Heart right ventricle (tissue), 16 donors: Measurements from ENCODE around the gene NRL. TPM values are rescaled to one million over a fixed set of nuclear protein-coding genes. Genes with fewer than 3 reads are reported as not detected.

Experiments
- ATAC-seq, 8 donors: fragments of 200-7000 bp; cut with Tn5 transposase; one replicate each; pipeline ENCODE4 v1.9.1; 2020; ENCODE audit warnings: mild to moderate bottlenecking in 8 of 8, moderate library complexity in 8 of 8, moderate number of reproducible peaks in 1 of 8
- DNase-seq, 2 donors: peaks; one replicate each; pipeline ENCODE4 v3.0.0-alpha.2; 2020
- H3K27ac ChIP-seq, 10 donors: fragments of 200-600 bp; sonication (generic) in 2 of 10; one replicate each; pipeline versions ENCODE4 v1.5.0 to v1.8.0; 2020 to 2022; ENCODE audit warnings: mild to moderate bottlenecking in 3 of 10
- H3K27me3 ChIP-seq, 7 donors: fragments of 200-600 bp; one replicate each; pipeline ENCODE4 v1.8.0; 2021 to 2022; ENCODE audit warnings: mild to moderate bottlenecking in 2 of 7
- H3K36me3 ChIP-seq, 9 donors: fragments of 200-600 bp; sonication (generic) in 1 of 9; one replicate each; pipeline versions ENCODE4 v1.5.0 to v1.8.0; 2020 to 2022; ENCODE audit warnings: mild to moderate bottlenecking in 2 of 9
- H3K4me1 ChIP-seq, 9 donors: fragments of 200-600 bp; sonication (generic) in 1 of 9; one replicate each; pipeline versions ENCODE4 v1.5.0 to v1.8.0; 2020 to 2022; ENCODE audit warnings: mild to moderate bottlenecking in 4 of 9
- H3K4me3 ChIP-seq, 10 donors: fragments of 200-600 bp; sonication (generic) in 2 of 10; one replicate each; pipeline versions ENCODE4 v1.5.0 to v1.8.0; 2020 to 2022; ENCODE audit warnings: mild to moderate bottlenecking in 7 of 10, moderate library complexity in 2 of 10
- H3K9me3 ChIP-seq, 11 donors: fragments of 200-600 bp in 10 of 11; sonication (generic) in 2 of 11; one replicate each; pipeline versions ENCODE4 v1.5.0 to v1.8.0; 2013 to 2022; ENCODE audit warnings: mild to moderate bottlenecking in 2 of 11, control low read depth in 1 of 11, moderate library complexity in 1 of 11
- CTCF ChIP-seq, 9 donors: fragments of 200-600 bp; sonication (generic) in 2 of 9; IDR thresholded peaks; one replicate each; pipeline versions ENCODE4 v1.5.0 to v1.8.0; 2021 to 2022; ENCODE audit warnings: antibody characterized with exemption in 9 of 9, mild to moderate bottlenecking in 5 of 9, moderate library complexity in 1 of 9
- WGBS, 2 donors: extraction: QIAGEN DNeasy Blood & Tissue Kit; methylation state at CpG; one replicate each; pipeline ENCODE4 v1.1.7; 2013; ENCODE audit warnings: inconsistent platforms in 1 of 2; 5-methylcytosine and 5-hydroxymethylcytosine counted together
- intact Hi-C, 10 donors: fragments of 100-400 bp; cut with DNase I; formaldehyde crosslinking; loops; one replicate each; pipeline versions ENCODE4 v1.11.1 to v1.14.2; 2022
- polyA plus RNA-seq, 2 donors: library from polyadenylated mRNA; stranded (reverse); fragments of 200-250 nt; gene quantifications; one replicate each; pipeline ENCODE4 v1.2.3, GENCODE V29; 2013
- total RNA-seq, 10 donors: library from RNA; stranded (reverse); fragmentation: NEBNext Ultra II Directional in 3 of 10; extraction: Animal tissue kit (Norgen Biotek cat#: 25700) in 3 of 10; gene quantifications; one replicate each; pipeline versions ENCODE4 v1.2.1 to v1.2.4, GENCODE V29; 2021 to 2023
- donor health status: Arrhythmogenic right ventricular cardiomyopathy.
- donor health status: ischemic (EF 13 %, LVEDD 7.1; RV severe dilation, severe dysfunction).
- donor health status: healthy with polysubstance abuse.
- donor health status: DM: no; HTN: yes; CAD: no.
- donor health status: DM: no; HTN: no; CAD: no.
- donor health status: ischemic (EF 25% LVEDD 6.9; RV normal size, moderate dysfunction).
- donor health status: ischemic (EF 25% LVEDD 5.7; RV mildly dilated, moderate dysfunction).
- donor health status: healthy.
- donor health status: DM: yes; HTN: yes; CAD: no.
- donor health status: Ischemic cardiomyopathy.
- donor health status: ischemic (EF 35%, LVEDD 5.7; RV mildly dilated, moderate dysfunction).
- donor health status: nonischemic (EF 11% LVEDD 7.7; RV severe dilation, severe dysfunction).
- donor health status: DM: yes; HTN: yes; CAD: no.
- donor health status: PGD.
- donor health status: ischemic (EF 29% LVEDD 5.4; RV normal size, mild dysfunction).
- donor health status: nonischemic (EF 23%, LVEDD 6.1; RV moderate dilation, normal function).

The NRL gene
- total and polyA plus RNA-seq, 12 donors, result 1.5 to 3.5 (median 2.2) TPM

GRCh38 chr14:24119691-24120090, 4.9 kb upstream of the NRL start:
- WGBS, 2 donors, result 92 to 97% methylated on average over 6 of the region's 6 CpGs
- peaks cover 6 to 22% (median 14%) of the 10 kb centered on the region in 9 donors for H3K4me1 ChIP-seq
- TF ChIP-seq CTCF (IDR thresholded peaks at IDR 0.05), result no peak
- ATAC-seq (no peak), DNase-seq (no peak)
- H3K9me3 ChIP-seq, result no peaks in the 10 kb centered on the region
- H3K27me3 ChIP-seq, result no peaks in the 10 kb centered on the region
- no peak overlapping the region for H3K27ac ChIP-seq
- intact Hi-C loops, result no loop called here
- H3K36me3 ChIP-seq, result peaks cover 0 to 82% (median 61%) of the 10 kb centered on the region in 9 donors
- no peak overlapping the region for H3K4me3 ChIP-seq

GRCh38 chr14:24117179-24117578, 2.4 kb upstream of the NRL start:
- Histone ChIP-seq H3K4me1 (peaks cover 6 to 29% (median 17%) of the 10 kb centered on the region in 9 donors), H3K9me3 (no peaks in the 10 kb centered on the region), H3K27ac (peak overlapping the region in 1 of 10 donors; percentile 6), H3K27me3 (no peaks in the 10 kb centered on the region), H3K36me3 (peaks cover 0 to 60% (median 50%) of the 10 kb centered on the region in 9 donors), H3K4me3 (no peak overlapping the region)
- intact Hi-C loops, result no loop called here
- DNase-seq, result no peak
- 86 to 87% methylated on average over 6 of the region's 6 CpGs for WGBS, 2 donors
- ATAC-seq, result no peak
- TF ChIP-seq CTCF (IDR thresholded peaks at IDR 0.05), result no peak

GRCh38 chr14:24116128-24116814, 1.5 kb upstream of the NRL start:
- DNase-seq, result no peak

More at GRCh38 chr14:24116128-24116814, 1.5 kb upstream of the NRL start:
- Histone ChIP-seq H3K4me3 (peak overlapping the region in 9 of 10 donors; percentile 54 to 80 (median 69)), H3K27me3 (no peaks in the 10 kb centered on the region), H3K4me1 (peaks cover 6 to 29% (median 17%) of the 10 kb centered on the region in 9 donors), H3K9me3 (no peaks in the 10 kb centered on the region), H3K27ac (peak overlapping the region in 2 of 10 donors; percentile 98 to 99), H3K36me3 (peaks cover 0 to 51% (median 42%) of the 10 kb centered on the region in 9 donors)
- intact Hi-C loops, result no loop called here
- no peak for ATAC-seq
- 83 to 88% methylated on average over 6 of the region's 6 CpGs for WGBS, 2 donors
- no peak for TF ChIP-seq CTCF (IDR thresholded peaks at IDR 0.05)
